ENCODE results near the gene RNF130. TPM values are rescaled to one million over a fixed set of nuclear protein-coding genes. Genes with fewer than 3 reads are reported as not detected.

Gene RNF130
- total and polyA plus RNA-seq, 9 of the 15 experiments (the other 6 are each of a cell fraction or from before 2014, with no cell fraction given): 5.8 to 39.4 (median 27.1) TPM

GRCh38 chr5:180049185-180049548 lies 22.4 kb downstream of the RNF130 start (continued):
- peak; percentile 21; the same call in 1 of the 2 replicates for TF ChIP-seq MGA (IDR thresholded peaks at IDR 0.05)
